Cardiac muscle cell (in vitro differentiated cells and primary cell): ENCODE data around the gene CYP2A13. TPM values are rescaled to one million over a fixed set of nuclear protein-coding genes. Genes with fewer than 3 reads are reported as not detected.
"Not testable (repeated sequence)": the region's sequence is repeated elsewhere in the genome, so short reads cannot be mapped to it uniquely, and the experiment has no call there.

Experiments
- DNase-seq, 2 donors: peaks; one replicate each; pipeline versions ENCODE4 v3.0.0 to v3.0.0-alpha.2; 2010 to 2017; ENCODE audit warnings: low read depth in 1 of 2, low spot score in 1 of 2
- H3K27ac ChIP-seq: fragments of 200-600 bp; sonication (generic); 2 replicates; pipeline ENCODE4 v1.5.1; 2016
- H3K27me3 ChIP-seq: fragments of 200-600 bp; sonication (generic); 2 replicates; pipeline ENCODE4 v1.6.0; 2016; ENCODE audit warnings: control low read depth
- H3K36me3 ChIP-seq: fragments of 200-600 bp; sonication (generic); 2 replicates; pipeline ENCODE4 v1.5.1; 2016; ENCODE audit warnings: control low read depth
- H3K4me1 ChIP-seq: fragments of 200-600 bp; sonication (generic); 2 replicates; pipeline ENCODE4 v1.8.1; 2017; ENCODE audit warnings: low read depth, mild to moderate bottlenecking, mixed run types
- H3K4me3 ChIP-seq: fragments of 200-600 bp; sonication (generic); 2 replicates; pipeline ENCODE4 v1.5.1; 2016; ENCODE audit warnings: mild to moderate bottlenecking
- H3K9me3 ChIP-seq: fragments of 200-600 bp; sonication (generic); 2 replicates; pipeline ENCODE4 v1.5.1; 2017; ENCODE audit warnings: low read depth, mild to moderate bottlenecking, control low read depth
- polyA plus RNA-seq: library from polyadenylated mRNA; unstranded; fragments of >200 nt; fragmentation: Nextera tagmentation; extraction: Ambion mirVana; gene quantifications from 2 replicates; pipeline ENCODE4 v1.2.1, GENCODE V29; 2016
- total RNA-seq: library from RNA; depleted of rRNA; stranded (reverse); fragments of >200 nt; gene quantifications from 2 replicates; pipeline ENCODE4 v1.2.3, GENCODE V29; 2016
- TF ChIP-seq, protein P1 (sequence below): IDR thresholded peaks from 2 replicates; pipeline ENCODE4 v1.5.1; 2012; ENCODE audit warnings: low read depth, mild to moderate bottlenecking, low read length

The CYP2A13 gene
- total and polyA plus RNA-seq, 2 experiments from 2014 or later: not detected

DNA sequence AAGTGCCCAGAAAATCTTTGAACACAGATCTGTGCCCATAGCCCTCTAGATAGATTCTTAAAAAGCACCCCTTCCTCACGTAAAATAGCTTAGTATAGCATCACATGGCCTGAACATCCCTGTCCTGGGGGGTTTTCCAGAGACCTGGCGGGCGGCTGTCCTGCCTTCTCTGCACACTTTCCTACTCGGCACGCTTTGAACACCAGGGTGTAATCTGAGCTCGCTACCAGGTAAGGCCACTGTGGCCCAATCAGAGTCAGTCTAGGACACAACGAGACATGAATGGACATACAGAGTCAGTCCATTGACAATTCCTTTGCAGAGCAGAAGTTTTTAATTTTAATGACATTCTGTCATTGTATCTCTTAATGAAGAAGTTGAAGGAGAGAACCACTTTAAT lies 8.1 kb downstream of the CYP2A13 start:
- TF ChIP-seq, protein P1, sequence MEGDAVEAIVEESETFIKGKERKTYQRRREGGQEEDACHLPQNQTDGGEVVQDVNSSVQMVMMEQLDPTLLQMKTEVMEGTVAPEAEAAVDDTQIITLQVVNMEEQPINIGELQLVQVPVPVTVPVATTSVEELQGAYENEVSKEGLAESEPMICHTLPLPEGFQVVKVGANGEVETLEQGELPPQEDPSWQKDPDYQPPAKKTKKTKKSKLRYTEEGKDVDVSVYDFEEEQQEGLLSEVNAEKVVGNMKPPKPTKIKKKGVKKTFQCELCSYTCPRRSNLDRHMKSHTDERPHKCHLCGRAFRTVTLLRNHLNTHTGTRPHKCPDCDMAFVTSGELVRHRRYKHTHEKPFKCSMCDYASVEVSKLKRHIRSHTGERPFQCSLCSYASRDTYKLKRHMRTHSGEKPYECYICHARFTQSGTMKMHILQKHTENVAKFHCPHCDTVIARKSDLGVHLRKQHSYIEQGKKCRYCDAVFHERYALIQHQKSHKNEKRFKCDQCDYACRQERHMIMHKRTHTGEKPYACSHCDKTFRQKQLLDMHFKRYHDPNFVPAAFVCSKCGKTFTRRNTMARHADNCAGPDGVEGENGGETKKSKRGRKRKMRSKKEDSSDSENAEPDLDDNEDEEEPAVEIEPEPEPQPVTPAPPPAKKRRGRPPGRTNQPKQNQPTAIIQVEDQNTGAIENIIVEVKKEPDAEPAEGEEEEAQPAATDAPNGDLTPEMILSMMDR: no peak
- H3K36me3 ChIP-seq: no peaks in the 10 kb centered on the region
- H3K9me3 ChIP-seq: no peaks in the 10 kb centered on the region
- peaks cover 8% of the 10 kb centered on the region for H3K27me3 ChIP-seq
- H3K4me1 ChIP-seq: no peaks in the 10 kb centered on the region
- no peak overlapping the region for H3K27ac ChIP-seq
- DNase-seq: no peak
- H3K4me3 ChIP-seq: no peak overlapping the region

DNA sequence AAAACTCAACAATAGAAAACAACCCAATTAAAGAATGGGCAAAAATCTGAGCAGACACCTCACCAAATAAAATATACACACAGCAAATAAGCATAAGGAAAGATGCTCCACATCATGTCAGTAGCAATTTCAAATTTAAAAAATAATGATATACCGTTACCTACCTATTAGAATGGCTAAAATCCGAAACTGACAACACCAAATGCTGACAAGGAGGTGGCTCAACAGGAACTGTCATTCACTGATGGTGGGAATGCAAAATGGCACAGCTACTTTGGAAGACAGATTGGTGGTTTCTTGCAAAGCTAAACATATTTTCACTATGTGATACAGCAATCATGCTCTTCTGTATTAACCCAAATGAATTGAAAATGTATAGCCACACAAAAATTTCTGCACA lies 9.1 kb downstream of the CYP2A13 start:
- H3K36me3 ChIP-seq: no peaks in the 10 kb centered on the region
- TF ChIP-seq, protein P1: no peak
- no peaks in the 10 kb centered on the region for H3K4me1 ChIP-seq
- no peak overlapping the region for H3K27ac ChIP-seq
- no peak for DNase-seq
- no peaks in the 10 kb centered on the region for H3K9me3 ChIP-seq
- H3K27me3 ChIP-seq: peaks cover 3% of the 10 kb centered on the region
- no peak overlapping the region for H3K4me3 ChIP-seq

DNA sequence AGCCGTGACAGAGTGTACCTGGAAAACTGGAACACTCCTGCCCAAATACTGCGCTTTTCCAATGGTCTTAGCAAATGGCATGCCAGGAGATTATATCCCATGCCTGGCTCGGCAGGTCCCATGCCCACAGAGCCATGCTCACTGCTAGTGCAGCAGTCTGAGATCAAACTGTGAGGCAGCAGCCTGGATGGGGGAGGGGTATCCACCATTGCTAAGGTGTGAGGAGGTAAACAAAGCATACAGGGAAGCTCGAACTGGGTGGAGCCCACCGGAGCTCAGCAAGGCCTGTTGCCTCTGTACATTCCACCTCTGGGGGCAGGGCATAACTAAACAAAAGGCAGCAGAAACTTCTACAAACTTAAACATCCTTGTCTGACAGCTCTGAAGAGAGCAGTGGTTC lies 10.5 kb downstream of the CYP2A13 start:
- Histone ChIP-seq H3K27me3 (no peaks in the 10 kb centered on the region), H3K4me1 (no peaks in the 10 kb centered on the region), H3K9me3 (no peaks in the 10 kb centered on the region), H3K4me3 (no peak overlapping the region), H3K36me3 (no peaks in the 10 kb centered on the region), H3K27ac (no peak overlapping the region)
- TF ChIP-seq, protein P1: no peak
- DNase-seq: no peak

DNA sequence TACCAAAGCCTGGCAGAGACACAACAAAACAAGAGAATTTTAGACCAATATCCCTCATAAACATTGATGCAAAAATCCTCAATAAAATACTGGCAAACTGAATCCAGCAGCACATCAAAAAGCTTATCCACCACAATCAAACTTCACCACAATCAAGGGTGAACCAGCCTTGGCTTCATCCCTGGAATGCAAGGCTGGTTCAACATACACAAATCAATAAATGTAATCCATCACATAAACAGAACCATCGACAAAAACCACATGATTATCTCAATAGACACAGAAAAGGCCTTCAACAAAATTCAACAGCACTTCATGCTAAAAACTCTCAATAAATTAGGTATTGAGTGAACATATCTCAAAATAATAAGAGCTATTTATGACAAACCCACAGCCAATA lies 14.0 kb downstream of the CYP2A13 start:
- DNase-seq, H3K27ac ChIP-seq, H3K9me3 ChIP-seq, H3K27me3 ChIP-seq, H3K36me3 ChIP-seq, H3K4me3 ChIP-seq, H3K4me1 ChIP-seq: not testable (repeated sequence)

DNA sequence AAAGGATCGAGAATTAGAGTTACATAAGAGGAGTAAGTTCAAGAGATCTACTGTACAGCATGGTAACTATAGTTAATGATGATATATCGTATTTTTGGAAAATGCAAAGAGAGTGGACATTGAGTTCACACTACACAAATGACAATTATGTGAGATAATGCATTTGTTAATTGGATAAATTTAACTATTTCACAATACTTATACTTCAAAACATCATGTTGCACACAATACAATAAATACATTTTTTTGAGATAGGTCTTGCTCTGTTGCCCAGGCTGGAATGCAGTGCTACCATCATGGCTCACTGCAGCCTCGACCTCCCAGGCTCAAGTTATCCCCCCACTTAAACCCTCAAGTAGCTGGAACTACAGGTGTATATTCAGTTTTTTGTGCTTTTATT lies 17.9 kb downstream of the CYP2A13 start:
- no peak for DNase-seq

DNA sequence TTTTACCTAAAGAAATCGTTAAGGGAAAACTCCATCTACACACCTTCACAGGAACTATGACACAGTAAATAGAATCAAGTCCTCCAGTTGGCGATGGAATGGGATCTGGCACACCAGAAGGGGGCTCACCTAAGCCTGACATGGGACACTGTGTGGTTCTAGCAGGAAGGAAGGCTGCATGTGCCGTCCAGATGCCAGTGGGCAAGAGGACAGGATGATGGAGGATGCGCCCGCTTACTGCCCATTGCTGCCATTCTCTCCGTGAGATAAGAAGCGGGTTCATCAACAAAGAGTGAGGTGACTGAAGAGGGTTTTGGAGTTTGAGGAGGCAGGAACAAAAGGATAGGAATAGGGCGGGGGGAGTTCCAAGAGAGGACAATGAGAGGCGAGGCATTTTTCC lies 23.0 kb downstream of the CYP2A13 start:
- DNase-seq: no peak
- Histone ChIP-seq H3K4me1 (no peaks in the 10 kb centered on the region), H3K4me3 (no peak overlapping the region), H3K9me3 (no peaks in the 10 kb centered on the region), H3K36me3 (no peaks in the 10 kb centered on the region), H3K27ac (no peak overlapping the region), H3K27me3 (no peaks in the 10 kb centered on the region)
- TF ChIP-seq, protein P1: no peak

More for the DNA sequence above, 17.9 kb downstream of the CYP2A13 start:
- no peak overlapping the region for H3K27ac ChIP-seq
- no peaks in the 10 kb centered on the region for H3K36me3 ChIP-seq
- H3K27me3 ChIP-seq: no peaks in the 10 kb centered on the region
- no peaks in the 10 kb centered on the region for H3K4me1 ChIP-seq
- H3K9me3 ChIP-seq: no peaks in the 10 kb centered on the region
- TF ChIP-seq, protein P1: no peak
- H3K4me3 ChIP-seq: no peak overlapping the region
